IPS-NIHi11 (cell line): ENCODE measurements around the gene GAS2L1.

Experiments
- DNase-seq: peaks from one replicate; pipeline ENCODE4 v3.0.0; 2012; ENCODE audit warnings: mixed read lengths, low spot score

GAS2L1 gene

DNA sequence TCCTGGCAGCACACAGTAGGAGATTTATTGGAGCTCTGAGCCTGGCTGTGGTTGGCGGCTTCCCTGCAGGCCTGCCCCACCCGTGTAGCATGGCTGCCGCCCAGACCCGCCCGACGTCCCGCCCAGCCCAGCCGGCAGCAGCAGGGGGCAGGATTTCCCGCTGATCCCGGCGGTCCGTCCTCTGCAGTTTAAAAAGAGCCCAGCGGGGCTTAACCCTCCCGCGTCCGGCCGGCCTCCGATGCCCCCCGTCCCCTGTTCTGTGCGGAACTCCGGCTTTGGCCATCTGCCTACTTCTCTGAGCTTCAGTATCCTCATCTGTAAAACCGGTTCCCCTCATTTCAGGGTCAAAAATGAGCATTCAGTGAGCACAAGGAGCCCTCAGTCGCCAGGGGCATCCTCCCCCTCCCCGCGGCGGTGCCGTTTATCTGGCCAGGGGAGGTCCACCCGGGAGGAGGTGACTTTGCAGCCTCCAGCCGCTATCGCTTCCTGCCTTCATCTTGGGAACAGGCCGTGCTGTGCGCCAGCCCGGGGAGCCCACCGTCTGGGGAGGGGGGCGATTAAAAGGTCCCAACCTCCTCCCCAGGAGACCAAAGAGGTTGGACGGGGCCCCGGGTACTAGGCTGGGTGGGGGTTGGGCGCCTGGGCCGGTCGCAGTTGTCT, at the start of gene GAS2L1:
TSS of gene GAS2L1 (plus strand) at position 476 of the 660 bp plus-strand sequence. CDS start 1,456 bp downstream, outside the sequence.
- peak; percentile 82 for DNase-seq

DNA sequence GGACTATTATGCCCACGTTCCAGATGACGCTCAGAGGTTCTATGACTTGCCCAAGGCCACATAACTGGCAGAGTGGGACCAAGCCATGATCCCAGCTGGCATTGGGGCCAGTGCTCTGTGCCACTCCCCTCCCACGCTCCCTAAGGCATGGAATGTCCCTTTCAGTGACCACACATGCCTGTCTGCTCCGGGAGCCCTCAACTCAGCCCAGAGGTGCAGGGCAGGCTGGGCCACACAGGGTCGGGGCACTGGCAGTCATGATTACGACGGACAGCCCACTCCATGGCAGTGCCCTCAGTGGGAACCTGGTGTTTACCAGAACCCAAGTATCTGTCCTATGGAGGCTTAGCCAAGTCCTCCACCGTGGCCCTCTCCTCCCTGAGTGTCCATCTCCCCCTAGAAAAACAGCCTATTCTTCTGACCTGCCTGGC, 48.7 kb upstream of the GAS2L1 start:
- no peak for DNase-seq

DNA sequence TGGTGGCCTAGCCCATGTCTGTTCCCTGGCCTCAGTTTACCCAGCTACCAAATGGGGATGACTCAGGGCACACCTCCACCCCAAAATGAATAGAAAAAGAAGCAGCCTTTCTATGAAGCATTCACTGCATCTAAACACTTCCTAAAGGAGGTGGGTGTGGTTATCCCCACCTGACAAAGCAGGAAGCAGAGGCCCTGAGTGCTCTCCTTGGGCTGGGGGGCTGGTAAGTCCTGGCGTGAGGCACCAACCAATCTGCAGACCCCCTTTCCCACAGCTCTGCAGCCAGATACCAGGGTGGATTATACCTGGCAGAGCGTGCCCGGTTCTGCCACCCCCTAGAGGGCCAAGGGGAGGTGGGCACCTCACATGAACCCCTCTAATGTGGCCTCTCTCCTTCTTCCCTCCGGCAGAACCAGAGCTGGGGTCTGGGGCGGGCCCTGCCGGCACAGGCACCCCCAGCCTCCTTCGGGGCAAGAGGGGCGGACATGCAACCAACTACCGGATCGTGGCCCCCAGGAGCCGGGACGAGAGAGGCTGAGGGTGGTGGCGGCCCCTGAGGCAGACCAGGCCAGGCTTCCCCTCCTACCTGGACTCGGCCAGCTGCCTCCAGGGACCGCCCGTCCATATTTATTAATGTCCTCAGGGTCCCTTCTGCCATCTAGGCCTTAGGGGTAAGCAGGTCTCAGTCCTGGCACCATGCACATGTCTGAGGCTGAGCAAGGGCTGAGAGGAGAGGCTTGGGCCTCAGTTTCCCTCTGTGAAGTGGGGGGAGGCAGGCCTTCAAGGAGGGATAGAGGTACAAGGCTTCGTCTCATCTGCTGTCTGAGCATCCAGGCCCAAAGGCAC, 47.8 kb upstream of the GAS2L1 start:
- DNase-seq, result no peak

DNA sequence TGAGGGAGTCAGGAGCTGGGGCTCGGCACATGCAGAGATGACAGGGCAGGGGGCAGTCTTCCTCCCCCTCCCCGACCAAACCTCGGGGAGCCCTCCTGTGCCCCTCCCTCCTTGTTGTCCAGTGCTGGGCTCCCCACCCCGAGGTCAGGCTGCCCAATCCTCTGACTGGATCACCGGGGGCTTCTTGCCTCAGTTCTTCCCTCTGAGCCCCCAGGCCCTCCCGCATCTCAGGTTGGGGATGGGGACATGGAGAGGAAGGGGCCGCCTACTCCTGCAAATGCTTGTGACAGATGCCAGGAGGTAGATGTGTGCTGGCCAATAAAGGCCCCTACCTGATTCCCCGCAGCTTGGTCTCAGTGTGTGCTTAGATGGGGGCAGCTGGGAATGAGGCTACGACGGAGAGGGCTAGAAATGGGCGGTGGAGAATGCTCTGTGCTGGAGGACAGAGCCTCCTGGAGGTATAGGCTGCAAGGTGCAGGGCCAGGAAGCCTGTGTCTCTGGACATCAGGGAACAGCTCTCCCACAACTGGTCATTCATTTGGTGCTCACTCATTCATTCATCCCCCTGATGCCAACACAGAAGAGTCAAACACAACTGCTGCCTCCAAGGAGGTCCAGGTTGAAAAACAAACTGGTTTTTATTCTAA, 47.1 kb upstream of the GAS2L1 start:
- peak; percentile 71 for DNase-seq

GRCh38 chr22:29260031-29260560, 46.4 kb upstream of the GAS2L1 start:
- DNase-seq, result no peak

- no peak for DNase-seq
Observed at GRCh38 chr22:29260601-29261315, 45.7 kb upstream of the GAS2L1 start.

DNA sequence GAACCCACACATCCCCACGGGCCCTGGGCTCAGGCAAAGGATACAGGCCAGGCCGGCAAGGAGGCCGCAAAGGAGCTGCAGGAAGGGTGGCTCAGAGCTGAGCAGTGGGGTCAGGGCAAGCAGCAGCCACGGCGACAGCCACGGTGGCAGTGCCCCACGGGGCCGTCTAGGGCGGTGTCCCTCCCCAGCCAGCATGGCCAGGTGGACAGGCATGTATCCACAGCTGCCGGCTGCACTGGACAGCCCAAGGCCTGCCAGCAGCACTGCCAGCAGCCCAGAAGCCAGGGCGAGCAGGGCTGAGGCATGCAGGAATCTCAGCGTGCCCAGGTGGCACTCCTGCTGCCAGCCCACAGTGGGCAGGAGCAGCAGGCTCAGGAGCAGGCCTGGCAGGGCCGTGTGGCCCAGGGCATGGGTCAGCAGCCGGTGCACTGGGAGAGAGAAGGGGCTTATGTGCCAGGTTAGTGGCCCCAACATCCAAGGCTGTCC, 42.6 kb upstream of the GAS2L1 start:
- DNase-seq, result no peak

- DNase-seq, result no peak
Observed at GRCh38 chr22:29265305-29265704, 41.1 kb upstream of the GAS2L1 start.

DNA sequence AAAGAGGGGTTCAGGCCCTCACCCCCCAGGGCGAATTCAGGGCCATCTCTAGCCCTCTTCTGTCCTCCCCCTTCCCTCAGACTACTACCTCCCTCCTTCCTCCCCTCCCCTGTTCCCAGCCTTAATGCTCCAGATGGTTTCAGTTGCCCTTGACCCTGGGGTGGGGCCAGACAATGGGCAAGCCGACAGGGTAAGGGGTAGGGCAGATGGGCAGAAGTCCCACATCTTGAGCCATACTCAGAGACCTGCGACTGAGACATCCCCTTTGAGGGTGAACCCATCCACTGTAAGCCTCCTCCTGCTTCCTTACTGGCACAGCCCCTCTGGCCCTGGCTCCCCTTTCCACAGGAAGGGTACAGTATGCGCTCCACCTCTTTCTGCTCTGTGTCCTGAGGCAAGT, 40.5 kb upstream of the GAS2L1 start:
- DNase-seq, result no peak

- DNase-seq, result peak; percentile 29
Observed at GRCh38 chr22:29266564-29267461, 39.6 kb upstream of the GAS2L1 start.

DNA sequence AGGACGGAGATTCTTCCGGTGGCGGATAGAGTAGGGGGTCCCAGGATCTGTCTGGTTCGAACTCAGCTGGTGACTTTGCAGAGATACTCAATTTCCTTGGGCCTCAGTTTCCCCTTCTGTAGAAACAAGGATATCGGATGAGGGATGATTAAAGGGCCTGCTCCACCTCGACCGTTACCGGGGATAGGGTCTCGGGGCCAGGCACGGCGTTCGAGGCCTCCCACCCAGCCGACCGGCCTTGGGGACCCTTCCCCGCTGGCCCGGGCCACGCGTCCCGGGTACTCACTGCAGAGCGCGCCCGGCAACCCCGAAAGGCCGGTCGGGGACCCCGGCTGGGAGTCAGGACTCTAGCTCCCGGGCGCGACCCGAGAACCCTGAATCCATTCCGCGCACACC, 39.0 kb upstream of the GAS2L1 start:
- DNase-seq, result peak; percentile 38

GRCh38 chr22:29267858-29268510, 38.5 kb upstream of the GAS2L1 start, which contains the start of the genes EWSR1 and RHBDD3:
Gene EWSR1 (plus strand): TSS chr22:29268268. CDS start chr22:29268337, 69 bp downstream.
Gene RHBDD3 (minus strand): TSS chr22:29267981. CDS start chr22:29265626, 2,355 bp downstream.
- peak; percentile 96 for DNase-seq

- peak; percentile 69 for DNase-seq
Observed at GRCh38 chr22:29268511-29269229, 37.8 kb upstream of the GAS2L1 start.

- DNase-seq, result no peak
Observed at GRCh38 chr22:29269230-29269604, 37.2 kb upstream of the GAS2L1 start.

- DNase-seq, result no peak
Observed at GRCh38 chr22:29269731-29270474, 36.5 kb upstream of the GAS2L1 start.

- no peak for DNase-seq
Observed at GRCh38 chr22:29270475-29271271, 35.8 kb upstream of the GAS2L1 start.

- no peak for DNase-seq
Observed at GRCh38 chr22:29272624-29273023, 33.8 kb upstream of the GAS2L1 start.

GRCh38 chr22:29275167-29275566, 31.3 kb upstream of the GAS2L1 start:
- no peak for DNase-seq
